ENCODE results near the gene TMEM51. TPM values are rescaled to one million over a fixed set of nuclear protein-coding genes. Genes with fewer than 3 reads are reported as not detected.

TMEM51 gene
- total RNA-seq, 1 donor from 2014 or later: 0.11 TPM

DNA sequence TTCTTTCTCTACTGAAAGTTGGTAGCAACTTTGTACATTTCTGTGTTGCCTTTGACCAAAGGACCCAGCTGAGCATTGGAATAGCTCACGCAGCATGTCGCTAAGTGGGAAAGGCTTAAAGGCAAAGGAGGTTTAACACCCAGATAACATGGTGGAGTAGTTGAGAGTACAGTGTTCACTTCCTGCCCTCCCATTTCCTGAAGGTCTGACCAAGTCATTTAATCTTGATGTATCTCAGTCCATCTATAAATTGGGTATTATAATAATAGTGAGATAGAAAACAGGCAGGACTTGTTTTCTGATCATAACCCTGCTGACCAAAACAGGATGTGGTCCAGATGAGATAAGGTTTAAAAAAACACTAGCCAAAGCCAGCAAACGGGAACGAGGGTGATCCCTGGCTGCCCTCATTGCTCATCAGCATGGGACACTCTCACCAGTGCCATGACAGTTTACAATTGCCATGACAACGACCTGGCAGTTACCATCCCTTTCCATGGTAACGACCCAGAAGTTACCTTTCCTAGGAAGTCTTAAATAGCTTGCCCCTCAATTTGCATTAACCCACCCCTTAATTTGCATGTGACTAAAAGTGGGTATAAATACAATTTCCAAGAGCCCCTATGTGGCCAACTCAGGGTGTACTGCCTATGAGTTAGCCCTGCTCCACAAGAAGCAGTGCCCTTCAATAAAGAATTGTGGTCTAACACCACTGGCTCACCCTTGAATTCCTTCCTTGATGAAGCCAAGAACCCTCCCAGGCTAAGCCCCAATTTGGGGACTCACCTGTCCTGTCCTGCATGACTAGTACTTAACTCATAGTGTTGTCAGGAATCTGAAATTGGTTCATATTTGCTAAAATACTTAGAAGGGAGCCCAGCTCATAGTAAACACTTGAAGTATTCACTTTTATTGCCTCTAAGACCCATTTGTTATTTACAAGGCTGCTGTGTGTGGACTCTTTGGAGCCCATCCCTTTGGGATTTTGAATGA is 65.0 kb downstream of the TMEM51 start:
- intact Hi-C loops (cut with micrococcal nuclease): no loop called here
- DNase-seq (ENCODE audit: low spot score): no peak
- no peak overlapping the region for H3K4me3 Mint-ChIP-seq (ENCODE audit: low read depth)
- H3K4me1 Mint-ChIP-seq (ENCODE audit: low read depth): no peaks in the 10 kb centered on the region
- no peak overlapping the region for H3K27ac Mint-ChIP-seq
- H3K27me3 Mint-ChIP-seq (ENCODE audit: low read depth): peaks cover 22% of the 10 kb centered on the region
- H3K36me3 Mint-ChIP-seq (ENCODE audit: low read depth): no peaks in the 10 kb centered on the region
- no peaks in the 10 kb centered on the region for H3K9me3 Mint-ChIP-seq

DNA sequence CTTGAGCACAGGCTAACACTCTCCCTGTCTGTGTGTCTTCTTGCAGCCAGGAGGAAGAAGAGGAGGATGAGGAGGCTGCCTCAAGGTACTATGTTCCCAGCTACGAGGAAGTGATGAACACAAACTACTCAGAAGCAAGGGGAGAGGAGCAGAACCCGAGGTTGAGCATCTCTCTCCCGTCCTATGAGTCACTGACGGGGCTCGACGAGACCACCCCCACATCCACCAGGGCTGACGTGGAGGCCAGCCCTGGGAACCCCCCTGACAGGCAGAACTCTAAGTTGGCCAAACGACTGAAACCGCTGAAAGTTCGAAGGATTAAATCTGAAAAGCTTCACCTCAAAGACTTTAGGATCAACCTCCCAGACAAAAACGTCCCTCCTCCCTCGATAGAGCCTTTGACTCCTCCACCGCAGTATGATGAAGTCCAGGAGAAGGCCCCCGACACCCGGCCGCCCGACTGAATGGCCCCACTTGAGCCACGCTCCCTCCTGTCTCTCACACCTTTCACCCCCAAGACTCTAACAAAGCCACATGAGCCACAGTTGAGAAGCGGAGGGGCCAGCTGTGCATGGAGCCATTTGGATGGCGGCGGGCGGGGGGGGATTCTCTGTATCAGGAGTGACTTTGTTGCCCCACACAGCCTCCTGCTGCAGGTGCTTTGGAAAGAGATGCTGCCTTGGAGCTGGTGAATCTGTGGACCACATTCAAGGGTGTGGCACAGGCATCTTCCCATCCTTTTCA is 65.9 kb downstream of the TMEM51 start:
- Mint-ChIP-seq H3K27me3 (ENCODE audit: low read depth) (peaks cover 27% of the 10 kb centered on the region), H3K9me3 (no peaks in the 10 kb centered on the region), H3K36me3 (ENCODE audit: low read depth) (no peaks in the 10 kb centered on the region), H3K27ac (no peak overlapping the region), H3K4me3 (ENCODE audit: low read depth) (no peak overlapping the region), H3K4me1 (ENCODE audit: low read depth) (no peaks in the 10 kb centered on the region)
- intact Hi-C loops (cut with micrococcal nuclease): loop anchor here (5.0 kb wide), 1 partner anchor 43 kb away; no protein-coding TSS in a partner anchor
- DNase-seq (ENCODE audit: low spot score): no peak

- Mint-ChIP-seq H3K27ac (no peak overlapping the region), H3K27me3 (ENCODE audit: low read depth) (peaks cover 27% of the 10 kb centered on the region), H3K4me3 (ENCODE audit: low read depth) (no peak overlapping the region), H3K4me1 (ENCODE audit: low read depth) (no peaks in the 10 kb centered on the region), H3K9me3 (no peaks in the 10 kb centered on the region), H3K36me3 (ENCODE audit: low read depth) (no peaks in the 10 kb centered on the region)
- DNase-seq (ENCODE audit: low spot score): no peak
- intact Hi-C loops (cut with micrococcal nuclease): loop anchor here (5.0 kb wide), 1 partner anchor 42 kb away; no protein-coding TSS in a partner anchor
These were observed 66.5 kb downstream of the TMEM51 start for GRCh38 chr1:15220024-15220392.

GRCh38 chr1:15220825-15221431 is 67.4 kb downstream of the TMEM51 start:
- Mint-ChIP-seq H3K4me3 (ENCODE audit: low read depth) (no peak overlapping the region), H3K36me3 (ENCODE audit: low read depth) (no peaks in the 10 kb centered on the region), H3K27ac (no peak overlapping the region), H3K9me3 (no peaks in the 10 kb centered on the region), H3K4me1 (ENCODE audit: low read depth) (no peaks in the 10 kb centered on the region), H3K27me3 (ENCODE audit: low read depth) (peaks cover 27% of the 10 kb centered on the region)
- intact Hi-C loops (cut with micrococcal nuclease): loop anchor here (5.0 kb wide), 1 partner anchor 41 kb away; no protein-coding TSS in a partner anchor
- no peak for DNase-seq (ENCODE audit: low spot score)

DNA sequence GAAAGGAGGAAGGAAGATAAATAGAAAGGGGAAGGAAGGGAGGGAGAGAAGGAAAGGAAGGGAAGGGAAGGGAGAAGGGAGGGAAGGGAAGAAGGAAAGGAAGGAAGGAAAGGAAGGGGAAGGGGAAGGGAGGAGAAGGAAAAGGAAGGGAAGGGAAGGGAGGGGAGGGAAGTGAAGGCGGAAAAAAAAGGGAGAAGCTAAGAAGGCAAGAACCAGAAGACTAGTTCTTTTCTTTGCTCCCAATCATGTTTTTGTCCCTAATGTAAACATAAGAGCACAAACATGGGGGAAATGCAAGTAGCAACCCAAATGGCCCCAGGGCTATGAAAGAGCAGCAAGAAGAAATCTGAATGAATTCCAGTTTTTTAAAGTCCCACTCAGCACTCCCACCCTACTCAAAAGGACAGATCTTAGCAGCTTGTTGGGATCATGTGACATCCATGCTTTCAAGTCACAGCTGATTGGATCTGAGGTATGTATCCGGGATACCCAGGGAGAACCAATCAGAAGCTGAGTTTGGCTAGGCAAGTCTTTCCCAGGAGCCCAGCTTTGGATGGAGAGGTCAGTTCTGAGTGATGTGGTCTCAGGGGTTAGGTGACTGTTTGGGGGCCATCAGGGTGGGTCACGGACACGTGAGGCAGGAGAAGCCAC is 69.2 kb downstream of the TMEM51 start:
- no peaks in the 10 kb centered on the region for H3K36me3 Mint-ChIP-seq (ENCODE audit: low read depth)
- H3K9me3 Mint-ChIP-seq: no peaks in the 10 kb centered on the region
- intact Hi-C loops (cut with micrococcal nuclease): loop anchor here (5.0 kb wide), 1 partner anchor 40 kb away; no protein-coding TSS in a partner anchor
- no peak for DNase-seq (ENCODE audit: low spot score)
- no peak overlapping the region for H3K4me3 Mint-ChIP-seq (ENCODE audit: low read depth)
- no peaks in the 10 kb centered on the region for H3K4me1 Mint-ChIP-seq (ENCODE audit: low read depth)
- no peak overlapping the region for H3K27ac Mint-ChIP-seq
- H3K27me3 Mint-ChIP-seq (ENCODE audit: low read depth): peaks cover 17% of the 10 kb centered on the region

- intact Hi-C loops (cut with micrococcal nuclease): loop anchor here (5.0 kb wide), 1 partner anchor 38 kb away; no protein-coding TSS in a partner anchor
- Mint-ChIP-seq H3K4me1 (ENCODE audit: low read depth) (no peaks in the 10 kb centered on the region), H3K36me3 (ENCODE audit: low read depth) (no peaks in the 10 kb centered on the region), H3K4me3 (ENCODE audit: low read depth) (no peak overlapping the region), H3K9me3 (no peaks in the 10 kb centered on the region), H3K27me3 (ENCODE audit: low read depth) (peaks cover 13% of the 10 kb centered on the region), H3K27ac (no peak overlapping the region)
- DNase-seq (ENCODE audit: low spot score): no peak
These were observed 70.8 kb downstream of the TMEM51 start for GRCh38 chr1:15224259-15224869.

DNA sequence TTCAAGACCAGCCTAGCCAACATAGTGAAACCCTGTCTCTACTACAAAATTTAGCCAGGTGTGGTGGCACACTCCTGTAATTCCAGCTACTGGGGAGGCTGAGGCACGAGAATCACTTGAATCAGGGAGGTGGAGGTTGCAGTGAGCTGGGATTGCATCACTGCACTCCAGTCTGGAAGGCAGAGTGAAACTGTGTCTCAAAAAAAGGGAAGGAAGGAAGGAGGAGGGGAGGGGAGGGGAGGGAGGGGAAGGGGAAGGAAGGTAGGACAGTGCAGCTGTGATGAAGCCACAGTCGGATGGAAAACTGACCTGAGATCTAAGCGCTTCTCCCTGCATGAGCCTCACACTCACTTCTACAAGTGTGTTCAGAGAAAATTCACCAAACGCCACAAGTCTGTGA is 71.4 kb downstream of the TMEM51 start:
- peaks cover 18% of the 10 kb centered on the region for H3K27me3 Mint-ChIP-seq (ENCODE audit: low read depth)
- no peaks in the 10 kb centered on the region for H3K4me1 Mint-ChIP-seq (ENCODE audit: low read depth)
- H3K36me3 Mint-ChIP-seq (ENCODE audit: low read depth): no peaks in the 10 kb centered on the region
- no peaks in the 10 kb centered on the region for H3K9me3 Mint-ChIP-seq
- no peak for DNase-seq (ENCODE audit: low spot score)
- H3K27ac Mint-ChIP-seq: no peak overlapping the region
- intact Hi-C loops (cut with micrococcal nuclease): loop anchor here (5.0 kb wide), 1 partner anchor 37 kb away; no protein-coding TSS in a partner anchor
- no peak overlapping the region for H3K4me3 Mint-ChIP-seq (ENCODE audit: low read depth)

DNA sequence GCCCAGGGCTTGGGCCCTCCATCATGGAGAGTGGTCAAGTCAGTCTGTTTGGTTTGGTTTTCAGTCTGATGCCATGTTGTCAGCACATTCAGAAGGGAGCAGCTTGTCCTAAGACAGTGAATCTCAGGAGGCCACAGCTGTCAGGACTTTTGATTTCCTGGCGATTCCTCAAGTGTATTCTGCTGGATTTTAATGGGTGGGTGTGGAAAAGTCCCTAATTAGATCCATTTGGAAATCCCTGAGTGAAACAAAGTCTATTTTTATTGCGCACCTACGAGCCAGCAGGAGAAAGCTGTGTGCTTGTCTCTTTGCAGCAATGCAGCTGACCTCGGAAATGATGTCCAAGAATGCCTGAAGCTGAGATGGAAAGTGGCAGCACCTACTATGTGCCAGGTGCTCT is 71.9 kb downstream of the TMEM51 start:
- Mint-ChIP-seq H3K9me3 (no peaks in the 10 kb centered on the region), H3K36me3 (ENCODE audit: low read depth) (no peaks in the 10 kb centered on the region), H3K4me3 (ENCODE audit: low read depth) (no peak overlapping the region), H3K27me3 (ENCODE audit: low read depth) (peaks cover 20% of the 10 kb centered on the region), H3K27ac (no peak overlapping the region), H3K4me1 (ENCODE audit: low read depth) (no peaks in the 10 kb centered on the region)
- no peak for DNase-seq (ENCODE audit: low spot score)
- intact Hi-C loops (cut with micrococcal nuclease): no loop called here

- H3K36me3 Mint-ChIP-seq (ENCODE audit: low read depth): no peaks in the 10 kb centered on the region
- intact Hi-C loops (cut with micrococcal nuclease): no loop called here
- H3K4me1 Mint-ChIP-seq (ENCODE audit: low read depth): peaks cover 5% of the 10 kb centered on the region
These were observed 73.1 kb downstream of the TMEM51 start for GRCh38 chr1:15226388-15227255.

DNA sequence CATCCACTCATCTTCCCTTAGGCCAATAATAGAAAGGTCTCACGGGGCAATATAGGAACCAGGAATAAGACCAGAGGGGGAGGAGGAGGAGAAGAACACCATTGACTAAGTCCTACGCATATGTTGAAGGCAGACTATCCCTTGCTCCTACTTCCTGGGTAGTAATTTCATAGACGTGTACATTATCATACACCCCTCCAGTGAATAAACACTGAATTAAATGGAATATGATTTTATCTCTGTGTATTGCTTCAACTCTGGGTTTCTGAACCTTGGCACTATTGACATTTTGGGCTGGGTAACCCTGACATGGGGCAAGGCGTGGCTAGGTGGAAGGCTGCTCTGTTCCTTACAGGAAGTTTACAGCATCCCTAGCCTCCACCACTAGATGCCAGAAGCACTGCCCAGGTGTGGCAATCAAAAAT is 76.2 kb downstream of the TMEM51 start:
- Mint-ChIP-seq H3K9me3 (no peaks in the 10 kb centered on the region), H3K27ac (no peak overlapping the region), H3K36me3 (ENCODE audit: low read depth) (no peaks in the 10 kb centered on the region), H3K27me3 (ENCODE audit: low read depth) (peaks cover 10% of the 10 kb centered on the region), H3K4me3 (ENCODE audit: low read depth) (no peak overlapping the region), H3K4me1 (ENCODE audit: low read depth) (peaks cover 20% of the 10 kb centered on the region)
- DNase-seq (ENCODE audit: low spot score): no peak
- intact Hi-C loops (cut with micrococcal nuclease): loop anchor here (5.0 kb wide), 1 partner anchor 183 kb away; no protein-coding TSS in a partner anchor

More at GRCh38 chr1:15226388-15227255, 73.1 kb downstream of the TMEM51 start:
- H3K27me3 Mint-ChIP-seq (ENCODE audit: low read depth): peaks cover 16% of the 10 kb centered on the region
- no peak overlapping the region for H3K4me3 Mint-ChIP-seq (ENCODE audit: low read depth)
- no peak for DNase-seq (ENCODE audit: low spot score)
- H3K27ac Mint-ChIP-seq: no peak overlapping the region
- H3K9me3 Mint-ChIP-seq: no peaks in the 10 kb centered on the region

DNA sequence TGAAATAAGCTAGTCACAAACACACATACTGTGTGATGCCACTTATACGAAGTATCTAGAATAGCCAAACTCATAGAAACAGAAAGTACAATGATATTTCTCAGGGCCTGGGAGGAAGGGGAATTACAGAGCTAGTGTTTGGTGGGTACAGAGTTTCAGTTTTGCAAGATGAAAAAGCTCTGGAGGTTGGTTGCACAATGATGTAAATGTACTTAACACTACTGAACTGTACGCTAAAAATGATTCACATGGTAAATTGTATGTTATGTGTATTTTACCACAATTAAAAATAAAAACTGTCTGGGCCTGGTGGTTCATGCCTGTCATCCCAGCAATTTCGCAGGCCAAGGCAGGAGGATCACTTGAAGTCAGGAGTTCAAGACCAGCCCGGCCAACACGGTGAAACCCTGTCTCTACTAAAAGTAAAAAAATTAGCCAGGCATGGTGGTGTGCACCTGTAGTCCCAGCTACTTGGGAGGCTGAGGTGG is 78.2 kb downstream of the TMEM51 start:
- Mint-ChIP-seq H3K36me3 (ENCODE audit: low read depth) (no peaks in the 10 kb centered on the region), H3K4me1 (ENCODE audit: low read depth) (peaks cover 27% of the 10 kb centered on the region), H3K9me3 (no peaks in the 10 kb centered on the region), H3K27ac (peak overlapping the region; percentile 38), H3K27me3 (ENCODE audit: low read depth) (peaks cover 12% of the 10 kb centered on the region), H3K4me3 (ENCODE audit: low read depth) (no peak overlapping the region)
- intact Hi-C loops (cut with micrococcal nuclease): loop anchor here (1.0 to 5.0 kb wide), 2 partner anchors 18 to 181 kb away; no protein-coding TSS in a partner anchor
- DNase-seq (ENCODE audit: low spot score): no peak
